Neural progenitor cell (in vitro differentiated cells): Measurements from ENCODE around the gene SEPTIN12.

Source experiments
- CTCF ChIP-seq: fragments of 200-600 bp; sonication (generic); IDR thresholded peaks from 2 replicates; pipeline ENCODE4 v1.5.1; 2017; ENCODE audit warnings: antibody characterized with exemption, mild to moderate bottlenecking
- EZH2 ChIP-seq: fragments of 200-600 bp; sonication (generic); IDR thresholded peaks from 2 replicates; pipeline ENCODE4 v1.6.1; 2017; ENCODE audit warnings: antibody characterized with exemption, mild to moderate bottlenecking, moderate library complexity
- EZH2phosphoT487 ChIP-seq: fragments of 200-600 bp; sonication (generic); IDR thresholded peaks from 2 replicates; pipeline ENCODE4 v1.6.1; 2017; ENCODE audit warnings: antibody characterized with exemption

- TF ChIP-seq CTCF, result no peak
- no peak for TF ChIP-seq EZH2phosphoT487
- TF ChIP-seq EZH2, result no peak
These were observed 4.7 kb downstream of the SEPTIN12 start for GRCh38 chr16:4783251-4783950.
